AG09309 (cell line): ENCODE measurements around the gene HSD11B2.

ENCODE experiments used
- DNase-seq: peaks from one replicate; pipeline ENCODE4 v3.0.0-alpha.2; 2010; ENCODE audit warnings: low read depth
- H3K4me3 ChIP-seq: 2 replicates; pipeline ENCODE4 v1.5.1; 2011; ENCODE audit warnings: mild to moderate bottlenecking, low read depth, low read length, moderate library complexity; ENCODE audit not compliant: control insufficient read depth
- TF ChIP-seq, protein P1 (sequence below): IDR thresholded peaks from 2 replicates; pipeline ENCODE4 v1.5.1; 2011; ENCODE audit warnings: mild to moderate bottlenecking, low read depth, low read length, inconsistent platforms; ENCODE audit not compliant: insufficient read depth, control insufficient read depth; ENCODE audit errors: missing control alignments

Gene HSD11B2

DNA sequence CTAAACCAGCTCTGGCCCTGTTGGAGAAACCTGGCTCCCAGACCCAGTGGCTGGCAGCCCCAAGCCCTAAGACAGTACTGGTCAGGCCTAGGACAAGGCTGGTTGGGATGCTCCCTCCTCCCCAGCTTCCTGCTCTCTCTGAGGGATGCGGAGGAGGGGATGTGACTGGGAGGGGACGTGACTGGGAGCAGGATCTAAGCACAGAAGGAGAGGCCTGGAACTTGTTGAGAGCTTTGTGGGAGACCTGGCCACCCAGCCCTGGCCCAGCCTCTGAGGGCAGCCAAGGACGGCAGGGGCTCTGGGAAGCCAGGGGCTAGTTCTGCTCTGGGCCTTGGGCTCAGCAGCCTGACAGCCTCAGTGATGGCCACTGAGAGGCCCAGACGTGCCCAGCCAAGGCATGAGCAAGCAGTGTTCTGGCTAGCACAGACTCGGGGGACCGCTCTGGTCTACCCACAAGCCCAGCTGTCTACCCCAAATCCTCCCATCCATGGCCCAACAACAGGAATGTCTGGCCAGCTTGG is 27.3 kb downstream of the HSD11B2 start:
- TF ChIP-seq, protein P1, sequence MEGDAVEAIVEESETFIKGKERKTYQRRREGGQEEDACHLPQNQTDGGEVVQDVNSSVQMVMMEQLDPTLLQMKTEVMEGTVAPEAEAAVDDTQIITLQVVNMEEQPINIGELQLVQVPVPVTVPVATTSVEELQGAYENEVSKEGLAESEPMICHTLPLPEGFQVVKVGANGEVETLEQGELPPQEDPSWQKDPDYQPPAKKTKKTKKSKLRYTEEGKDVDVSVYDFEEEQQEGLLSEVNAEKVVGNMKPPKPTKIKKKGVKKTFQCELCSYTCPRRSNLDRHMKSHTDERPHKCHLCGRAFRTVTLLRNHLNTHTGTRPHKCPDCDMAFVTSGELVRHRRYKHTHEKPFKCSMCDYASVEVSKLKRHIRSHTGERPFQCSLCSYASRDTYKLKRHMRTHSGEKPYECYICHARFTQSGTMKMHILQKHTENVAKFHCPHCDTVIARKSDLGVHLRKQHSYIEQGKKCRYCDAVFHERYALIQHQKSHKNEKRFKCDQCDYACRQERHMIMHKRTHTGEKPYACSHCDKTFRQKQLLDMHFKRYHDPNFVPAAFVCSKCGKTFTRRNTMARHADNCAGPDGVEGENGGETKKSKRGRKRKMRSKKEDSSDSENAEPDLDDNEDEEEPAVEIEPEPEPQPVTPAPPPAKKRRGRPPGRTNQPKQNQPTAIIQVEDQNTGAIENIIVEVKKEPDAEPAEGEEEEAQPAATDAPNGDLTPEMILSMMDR, result no peak
- no peak overlapping the region for H3K4me3 ChIP-seq
- no peak for DNase-seq

DNA sequence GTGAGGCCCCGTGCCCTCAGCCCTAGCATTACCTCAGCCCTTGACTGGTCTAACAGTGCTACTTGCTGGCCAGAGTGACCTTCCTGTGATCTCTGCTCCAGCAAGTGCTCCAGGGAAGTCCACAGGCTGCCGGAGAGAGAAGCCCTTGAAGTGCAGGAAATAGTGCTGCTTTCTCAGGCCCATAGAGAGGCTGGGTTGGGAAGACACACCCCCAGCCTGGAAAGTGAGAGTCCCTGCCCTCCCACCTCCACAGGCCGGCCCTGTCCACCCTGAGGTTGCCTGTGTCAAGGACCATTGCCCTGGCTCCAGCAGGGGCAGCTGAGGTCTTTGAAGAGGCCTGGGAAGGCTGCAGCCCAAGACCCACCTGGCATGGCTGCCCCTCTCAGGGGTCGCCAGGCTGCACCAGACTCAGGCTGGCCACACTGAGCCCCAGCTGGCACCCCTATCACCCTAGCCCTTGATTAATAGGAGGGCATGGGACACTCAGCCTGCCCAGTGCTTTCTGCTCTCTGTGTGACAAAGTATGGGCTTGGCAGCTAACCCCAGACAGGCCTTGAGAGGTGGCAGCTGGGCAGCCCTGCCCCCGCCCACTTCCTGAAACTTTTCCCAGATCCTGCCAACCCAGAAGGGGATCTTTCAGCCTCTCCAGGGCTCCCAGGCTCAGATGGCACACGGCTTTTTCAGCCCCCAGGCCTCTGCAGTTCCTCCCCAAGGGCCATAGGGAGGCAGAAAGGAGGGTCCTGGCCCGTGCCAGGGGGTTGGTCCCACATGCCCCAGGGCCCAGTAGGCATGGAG is 28.3 kb downstream of the HSD11B2 start:
- H3K4me3 ChIP-seq, result no peak overlapping the region
- TF ChIP-seq, protein P1, result no peak
- no peak for DNase-seq

DNA sequence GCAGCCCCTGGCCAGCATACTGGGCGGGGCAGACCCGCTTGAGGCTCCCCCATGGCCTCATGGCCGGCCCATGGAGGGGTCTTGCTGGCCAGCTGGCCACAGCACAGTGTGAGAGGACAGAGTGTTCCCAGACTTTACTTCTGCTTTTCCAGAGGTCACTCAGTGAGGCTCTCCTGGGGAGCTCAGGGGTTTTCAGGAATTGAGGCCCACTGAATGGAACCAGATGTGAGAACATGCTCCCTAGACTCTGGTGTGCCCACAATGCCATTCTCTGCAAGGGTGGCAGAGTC is 28.9 kb downstream of the HSD11B2 start:
- no peak for DNase-seq
- TF ChIP-seq, protein P1, result no peak
- H3K4me3 ChIP-seq, result no peak overlapping the region

DNA sequence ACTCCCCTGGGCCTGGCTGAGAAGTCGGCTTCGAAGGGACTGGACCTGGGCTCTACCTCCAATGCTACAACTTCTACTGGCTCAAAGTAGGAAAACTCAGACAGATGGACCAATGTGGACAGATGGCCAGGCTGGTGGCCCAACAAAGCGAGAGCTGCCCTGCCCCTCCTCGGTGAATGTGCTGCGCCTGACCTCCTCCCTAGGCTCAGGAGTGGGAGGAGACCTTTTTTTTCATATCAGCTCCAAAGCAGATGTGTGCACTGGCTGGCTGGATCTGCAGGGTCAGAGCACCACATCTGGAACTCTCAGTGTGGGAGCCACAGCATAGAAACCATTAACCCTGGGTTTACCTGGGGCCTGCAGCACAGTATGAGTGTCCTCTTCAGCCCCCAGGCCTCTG is 29.2 kb downstream of the HSD11B2 start:
- TF ChIP-seq, protein P1, result no peak
- H3K4me3 ChIP-seq, result no peak overlapping the region
- no peak for DNase-seq

DNA sequence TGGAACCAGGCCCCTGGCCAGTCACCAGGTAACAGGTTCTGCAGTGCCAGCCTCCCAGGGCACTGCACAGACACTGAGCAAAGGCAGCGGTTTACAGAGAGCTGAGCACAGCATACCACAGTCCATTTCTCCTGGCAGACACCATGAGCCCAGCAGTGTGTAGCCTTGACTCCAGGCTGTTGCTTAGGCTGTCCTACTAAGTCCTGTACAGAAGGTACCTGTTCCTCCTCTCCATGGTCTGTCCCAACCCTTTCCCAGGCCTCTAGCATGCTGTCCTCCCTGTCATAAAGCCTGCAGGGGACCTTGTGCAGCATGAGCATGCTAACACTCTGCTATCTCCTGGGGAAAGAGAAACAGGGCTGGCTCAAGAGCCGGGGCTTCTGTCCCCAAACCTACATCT is 30.0 kb downstream of the HSD11B2 start:
- TF ChIP-seq, protein P1, result no peak
- H3K4me3 ChIP-seq, result no peak overlapping the region
- DNase-seq, result no peak

DNA sequence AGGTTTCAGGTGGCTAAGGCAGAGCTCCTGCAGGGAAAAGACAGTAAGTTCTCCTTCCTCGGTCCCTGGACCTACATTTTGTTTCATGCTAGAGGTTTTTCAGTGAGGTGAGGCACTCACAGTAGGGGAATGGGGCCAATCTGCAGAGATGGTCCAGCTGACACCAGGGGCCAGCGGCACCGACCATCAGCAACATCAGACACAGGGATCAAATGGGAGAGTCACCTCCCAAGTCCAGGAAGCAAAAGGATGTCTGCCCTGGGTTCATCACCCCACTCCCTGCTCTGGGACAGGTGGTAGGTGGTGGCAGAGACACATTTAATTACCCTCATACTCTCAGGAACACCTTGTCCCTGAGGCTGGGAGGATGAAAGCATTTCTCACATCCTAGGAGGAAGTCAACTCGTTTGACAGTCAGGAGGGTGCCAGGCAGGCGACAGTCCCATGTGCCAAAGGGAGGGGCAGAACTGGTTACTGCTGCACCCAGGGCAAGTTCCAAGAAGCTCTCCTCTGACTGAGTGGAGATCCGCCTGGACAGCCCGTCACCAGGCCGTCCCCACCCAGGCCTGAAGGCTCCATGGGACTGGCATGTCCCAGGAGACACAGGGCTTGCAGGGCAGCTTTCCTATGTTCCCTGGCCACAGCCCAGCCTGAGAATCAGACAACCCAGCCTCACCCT is 30.8 kb downstream of the HSD11B2 start:
- DNase-seq, result no peak
- H3K4me3 ChIP-seq, result no peak overlapping the region
- TF ChIP-seq, protein P1, result no peak
